Testis (tissue), 3 donors: ENCODE data around the gene HEATR5A. TPM values are rescaled to one million over a fixed set of nuclear protein-coding genes. Genes with fewer than 3 reads are reported as not detected.

Experiments
- DNase-seq: peaks from one replicate; pipeline ENCODE4 v3.0.0-alpha.2; 2019
- H3K27ac ChIP-seq, 2 donors: fragments of 200-600 bp; sonication (generic); one replicate each; pipeline ENCODE4 v1.5.1; 2019
- H3K27me3 ChIP-seq: fragments of 200-600 bp; sonication (generic); one replicate; pipeline ENCODE4 v1.5.1; 2019
- H3K36me3 ChIP-seq: fragments of 200-600 bp; sonication (generic); one replicate; pipeline ENCODE4 v1.5.1; 2017; ENCODE audit warnings: low read depth; ENCODE audit errors: missing control alignments
- H3K4me1 ChIP-seq: fragments of 200-600 bp; sonication (generic); one replicate; pipeline ENCODE4 v1.5.1; 2019
- H3K4me3 ChIP-seq, 2 donors: fragments of 200-600 bp; sonication (generic); one replicate each; pipeline ENCODE4 v1.5.1; 2017 to 2019
- H3K9me3 ChIP-seq: fragments of 200-600 bp; sonication (generic); one replicate; pipeline ENCODE4 v1.5.1; 2017
- CTCF ChIP-seq, 3 experiments: fragments of 450-650 bp in 2 of 3; fragments of 200-600 bp in 1 of 3; sonication (generic) in 1 of 3; IDR thresholded peaks; one replicate each; pipeline ENCODE4 v1.5.1; 2016 to 2019; ENCODE audit warnings: antibody characterized with exemption in 3 of 3, mild to moderate bottlenecking in 2 of 3, moderate library complexity in 1 of 3
- POLR2A ChIP-seq: fragments of 450-650 bp; IDR thresholded peaks from one replicate; pipeline ENCODE4 v1.6.1; 2017; ENCODE audit warnings: antibody characterized with exemption, mild to moderate bottlenecking, moderate library complexity
- WGBS, 2 donors: methylation state at CpG; one replicate each; pipeline ENCODE4 v1.1.5; 2018; 5-methylcytosine and 5-hydroxymethylcytosine counted together
- intact Hi-C: fragments of 100-400 bp; cut with DNase I; formaldehyde crosslinking; loops from one replicate; pipeline ENCODE4 v1.15.1; 2023; ENCODE audit warnings: low total_unique reads
- polyA plus RNA-seq: library from polyadenylated mRNA; stranded (reverse); fragments of 350-450 nt; fragmentation: Illumina TruSeq; extraction: RNeasy Lipid Tissue Mini Kit (QIAGEN cat#74804); gene quantifications from one replicate; pipeline ENCODE4 v1.2.3, GENCODE V29; 2014; ENCODE audit warnings: low read depth, low replicate concordance; ENCODE audit not compliant: insufficient read depth
- total RNA-seq, 2 donors: library from RNA; depleted of rRNA; stranded (reverse); fragments of >200 nt; gene quantifications; one replicate each; pipeline ENCODE4 v1.2.3, GENCODE V29; 2016

Gene HEATR5A
- total and polyA plus RNA-seq, 3 donors from 2014 or later = 19.6 to 39.8 (median 33.0) TPM

DNA sequence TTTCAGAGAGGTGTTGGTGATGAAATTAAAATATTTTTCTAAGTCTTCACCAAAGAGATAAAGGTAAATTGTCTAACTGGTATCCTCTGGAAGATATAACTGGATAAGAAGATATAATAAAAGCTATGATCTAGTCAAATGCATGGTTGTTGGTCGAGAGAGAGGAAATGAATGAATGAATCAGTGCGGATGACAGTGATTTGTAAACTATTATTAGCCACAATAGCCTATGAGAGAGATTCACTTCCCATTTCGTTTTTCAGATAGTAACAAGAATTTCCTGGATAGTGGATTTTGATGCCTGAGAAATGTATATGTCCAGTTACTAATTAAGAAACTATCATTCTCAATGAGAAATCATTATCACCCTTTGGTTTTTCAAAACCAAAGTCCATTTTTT is 63.1 kb downstream of the HEATR5A start:
- H3K4me3 ChIP-seq = no peak overlapping the region
- H3K4me1 ChIP-seq = no peaks in the 10 kb centered on the region
- intact Hi-C loops = no loop called here
- no peaks in the 10 kb centered on the region for H3K9me3 ChIP-seq
- DNase-seq = no peak
- no peaks in the 10 kb centered on the region for H3K36me3 ChIP-seq
- no peaks in the 10 kb centered on the region for H3K27me3 ChIP-seq
- no peak overlapping the region for H3K27ac ChIP-seq
- WGBS, 2 donors = 65 to 83% methylated on average over 3 of the region's 3 CpGs
- no peak for TF ChIP-seq POLR2A
- TF ChIP-seq CTCF (IDR thresholded peaks at IDR 0.05) = no peak

DNA sequence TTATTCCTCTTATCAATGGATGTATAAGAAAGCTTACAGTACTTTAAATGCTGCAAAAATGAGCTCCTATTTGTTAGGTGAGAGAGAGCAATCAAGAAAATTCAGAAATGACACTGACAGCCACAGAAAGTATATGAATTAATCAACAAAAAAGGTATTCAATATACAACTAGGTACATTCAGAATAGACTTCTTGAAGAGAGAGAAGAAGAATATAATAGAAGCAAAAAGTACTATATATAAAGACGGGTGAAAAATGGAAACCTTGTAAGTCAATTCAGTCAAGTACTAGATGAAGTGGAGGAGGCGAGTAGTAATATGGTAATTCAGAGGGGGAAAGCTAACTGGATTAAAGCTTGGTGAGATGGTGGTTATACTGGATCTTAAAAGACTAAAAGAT is 74.3 kb downstream of the HEATR5A start:
- TF ChIP-seq CTCF (IDR thresholded peaks at IDR 0.05) (no peak), POLR2A (no peak)
- no peaks in the 10 kb centered on the region for H3K27me3 ChIP-seq
- no peak overlapping the region for H3K27ac ChIP-seq
- intact Hi-C loops = no loop called here
- H3K4me1 ChIP-seq = no peaks in the 10 kb centered on the region
- WGBS, 2 donors = 91 to 95% methylated on average over 2 of the region's 2 CpGs
- H3K9me3 ChIP-seq = no peaks in the 10 kb centered on the region
- no peak overlapping the region for H3K4me3 ChIP-seq
- H3K36me3 ChIP-seq = no peaks in the 10 kb centered on the region
- DNase-seq = no peak

GRCh38 chr14:31341280-31341679 is 79.1 kb downstream of the HEATR5A start:
- TF ChIP-seq CTCF (IDR thresholded peaks at IDR 0.05) = no peak
- TF ChIP-seq POLR2A = no peak
- no peak for DNase-seq
- H3K27ac ChIP-seq = no peak overlapping the region
- H3K27me3 ChIP-seq = no peaks in the 10 kb centered on the region
- no peaks in the 10 kb centered on the region for H3K9me3 ChIP-seq
- 92 to 95% methylated on average over 3 of the region's 3 CpGs for WGBS, 2 donors
- H3K4me3 ChIP-seq = no peak overlapping the region
- intact Hi-C loops = no loop called here
- H3K4me1 ChIP-seq = no peaks in the 10 kb centered on the region
- H3K36me3 ChIP-seq = no peaks in the 10 kb centered on the region

GRCh38 chr14:31340297-31341063 is 79.9 kb downstream of the HEATR5A start:
- intact Hi-C loops = no loop called here
- WGBS, 2 donors = 65 to 70% methylated on average over 5 of the region's 5 CpGs
- Histone ChIP-seq H3K27ac (no peak overlapping the region), H3K4me3 (no peak overlapping the region), H3K9me3 (no peaks in the 10 kb centered on the region), H3K4me1 (no peaks in the 10 kb centered on the region), H3K36me3 (no peaks in the 10 kb centered on the region), H3K27me3 (no peaks in the 10 kb centered on the region)
- DNase-seq = no peak
- TF ChIP-seq POLR2A (no peak), CTCF (IDR thresholded peaks at IDR 0.05) (no peak)

DNA sequence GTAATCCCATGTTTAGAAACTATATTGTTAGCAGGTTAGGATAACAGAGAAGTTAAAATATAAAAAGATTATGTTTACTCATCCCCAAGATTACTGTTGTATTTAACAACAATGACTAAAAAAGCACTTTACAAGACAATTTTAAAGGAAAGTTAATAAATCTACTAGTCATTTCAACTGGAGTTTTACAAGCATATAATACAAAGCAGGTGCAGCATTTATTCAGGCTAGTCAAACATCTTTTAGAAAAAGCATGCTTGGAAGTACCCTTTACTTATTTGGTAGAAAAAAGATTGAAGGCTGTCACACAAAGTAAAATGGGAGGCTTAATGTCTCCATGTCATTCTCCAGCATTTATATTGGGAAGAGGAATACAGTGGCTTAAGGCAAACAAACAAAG is 80.6 kb downstream of the HEATR5A start:
- Histone ChIP-seq H3K36me3 (no peaks in the 10 kb centered on the region), H3K4me3 (no peak overlapping the region), H3K27me3 (no peaks in the 10 kb centered on the region), H3K4me1 (no peaks in the 10 kb centered on the region), H3K9me3 (no peaks in the 10 kb centered on the region), H3K27ac (no peak overlapping the region)
- intact Hi-C loops = no loop called here
- TF ChIP-seq POLR2A (no peak), CTCF (IDR thresholded peaks at IDR 0.05) (no peak)
- DNase-seq = no peak
